HG03280 (cell line): ENCODE measurements around the gene NFATC2.

ENCODE experiments used
- ATAC-seq: cut with Tn5 transposase; IDR thresholded peaks from one replicate; pipeline ENCODE4 v1.9.1; 2021; ENCODE audit warnings: mild to moderate bottlenecking, moderate library complexity; ENCODE audit not compliant: unreplicated experiment

The NFATC2 gene

GRCh38 chr20:51399006-51399890 lies 143.3 kb downstream of the NFATC2 start:
- ATAC-seq = no peak

- ATAC-seq = no peak
These were observed 144.0 kb downstream of the NFATC2 start for GRCh38 chr20:51398552-51398951.

GRCh38 chr20:51398083-51398482 lies 144.4 kb downstream of the NFATC2 start:
- no peak for ATAC-seq

- no peak for ATAC-seq
These were observed 145.4 kb downstream of the NFATC2 start for GRCh38 chr20:51397137-51397536.

GRCh38 chr20:51396365-51396909 lies 146.1 kb downstream of the NFATC2 start:
- ATAC-seq = no peak

- ATAC-seq = no peak
These were observed 147.8 kb downstream of the NFATC2 start for GRCh38 chr20:51394706-51395105.

GRCh38 chr20:51393571-51393970 lies 148.9 kb downstream of the NFATC2 start:
- ATAC-seq = no peak

- no peak for ATAC-seq
These were observed 149.8 kb downstream of the NFATC2 start for GRCh38 chr20:51392614-51393186.

GRCh38 chr20:51391926-51392325 lies 150.6 kb downstream of the NFATC2 start:
- ATAC-seq = no peak

- ATAC-seq = no peak
These were observed 152.8 kb downstream of the NFATC2 start for GRCh38 chr20:51389543-51390264.

GRCh38 chr20:51388756-51389542 lies 153.6 kb downstream of the NFATC2 start:
- no peak for ATAC-seq

GRCh38 chr20:51388227-51388626 lies 154.3 kb downstream of the NFATC2 start:
- ATAC-seq = no peak

- no peak for ATAC-seq
These were observed 155.2 kb downstream of the NFATC2 start for GRCh38 chr20:51387125-51387875.

GRCh38 chr20:51386586-51386985 lies 155.9 kb downstream of the NFATC2 start:
- no peak for ATAC-seq

GRCh38 chr20:51385646-51386530 lies 156.6 kb downstream of the NFATC2 start:
- no peak for ATAC-seq

GRCh38 chr20:51384875-51385274 lies 157.6 kb downstream of the NFATC2 start:
- ATAC-seq = no peak

GRCh38 chr20:51383891-51384510 lies 158.5 kb downstream of the NFATC2 start:
- no peak for ATAC-seq

- no peak for ATAC-seq
These were observed 159.3 kb downstream of the NFATC2 start for GRCh38 chr20:51382986-51383821.
